B cell (primary cell): ENCODE measurements around the gene PUM2. TPM values are rescaled to one million over a fixed set of nuclear protein-coding genes. Genes with fewer than 3 reads are reported as not detected.
A peak's percentile ranks its signal among the peaks of the same experiment; 100 is the strongest.

Source experiments
- ATAC-seq: fragments of 200-7000 bp; cut with Tn5 transposase; one replicate; pipeline ENCODE4 v1.10.0; 2021; ENCODE audit warnings: low read depth, mild to moderate bottlenecking, moderate number of reproducible peaks, moderate library complexity
- CTCF ChIA-PET: fragments of 350-600 bp; sonication (Branson Sonifier 250); formaldehyde crosslinking; loops from one replicate; lab custom pipeline; 2021; ENCODE audit warnings: antibody characterized with exemption, inconsistent platforms; lab: Charles Lee
- POLR2A ChIA-PET: fragments of 350-600 bp; sonication (Branson Sonifier 250); formaldehyde crosslinking; loops from one replicate; lab custom pipeline; 2021; ENCODE audit warnings: antibody characterized with exemption; lab: Charles Lee
- DNase-seq: peaks from one replicate; pipeline ENCODE4 v3.0.0; 2013
- H2AFZ ChIP-seq: 2 replicates; pipeline ENCODE4 v1.6.1; 2012; ENCODE audit warnings: mild to moderate bottlenecking, low read depth, low read length; ENCODE audit not compliant: insufficient read depth, poor library complexity, severe bottlenecking
- H3K27ac ChIP-seq, 2 donors: 1 replicate in 1 of 2; 2 replicates in 1 of 2; pipeline ENCODE4 v1.5.1; 2012 to 2013; ENCODE audit warnings: low read length in 2 of 2, mild to moderate bottlenecking in 2 of 2, moderate library complexity in 1 of 2
- H3K27me3 ChIP-seq, 4 experiments: fragments of 200-600 bp in 1 of 4; sonication (generic) in 1 of 4; replicated peaks in 1 of 4; 1 replicate in 2 of 4; 2 replicates in 2 of 4; pipeline versions ENCODE4 v1.6.1 to v1.7.0; 2013 to 2016; ENCODE audit warnings: low read length in 3 of 4, mild to moderate bottlenecking in 2 of 4, mixed read lengths in 1 of 4, moderate library complexity in 1 of 4; ENCODE audit not compliant: insufficient read depth in 4 of 4, control insufficient read depth in 3 of 4; ENCODE audit errors: control extremely low read depth in 1 of 4
- H3K36me3 ChIP-seq, 2 experiments: replicated peaks in 1 of 2; 1 replicate in 1 of 2; 2 replicates in 1 of 2; pipeline versions ENCODE4 v1.6.1 to v1.7.1; 2013; ENCODE audit warnings: low read length in 1 of 2; ENCODE audit not compliant: insufficient read depth in 2 of 2, control insufficient read depth in 1 of 2; ENCODE audit errors: control extremely low read depth in 1 of 2, extremely low read depth in 1 of 2
- H3K4me1 ChIP-seq, 2 donors: fragments of 200-600 bp in 1 of 2; sonication (generic) in 1 of 2; 1 replicate in 1 of 2; 2 replicates in 1 of 2; pipeline versions ENCODE4 v1.5.1 to v1.6.1; 2013 to 2017; ENCODE audit warnings: low read length in 2 of 2; ENCODE audit not compliant: control insufficient read depth in 2 of 2, insufficient read depth in 2 of 2
- H3K4me2 ChIP-seq: replicated peaks from 2 replicates; pipeline ENCODE3; 2012; ENCODE audit warnings: mild to moderate bottlenecking, low read depth, low read length; ENCODE audit not compliant: poor library complexity, severe bottlenecking
- H3K4me3 ChIP-seq, 5 experiments: fragments of 200-600 bp in 1 of 5; sonication (generic) in 1 of 5; 1 replicate in 3 of 5; 2 replicates in 2 of 5; pipeline versions ENCODE4 v1.5.1 to v1.7.0; 2011 to 2016; ENCODE audit warnings: low read length in 4 of 5, mild to moderate bottlenecking in 4 of 5, low read depth in 2 of 5, control low read depth in 1 of 5, moderate library complexity in 1 of 5; ENCODE audit not compliant: insufficient read depth in 1 of 5; ENCODE audit errors: control extremely low read depth in 1 of 5, extremely low read depth in 1 of 5
- H3K79me2 ChIP-seq: fragments of 200-600 bp; sonication (generic); one replicate; pipeline ENCODE4 v1.6.0; 2016; ENCODE audit warnings: low read length; ENCODE audit not compliant: control insufficient read depth, insufficient read depth
- H3K9ac ChIP-seq: fragments of 200-600 bp; sonication (generic); 2 replicates; pipeline ENCODE4 v1.6.1; 2017; ENCODE audit warnings: mild to moderate bottlenecking, low read length, moderate library complexity
- H3K9me3 ChIP-seq, 3 donors: one replicate each; pipeline versions ENCODE4 v1.6.1 to v1.7.1; 2013; ENCODE audit warnings: low read length in 2 of 3; ENCODE audit not compliant: control insufficient read depth in 2 of 3, insufficient read depth in 1 of 3; ENCODE audit errors: control extremely low read depth in 1 of 3
- H4K20me1 ChIP-seq: 2 replicates; pipeline ENCODE4 v1.6.0; 2012; ENCODE audit warnings: mild to moderate bottlenecking, low read length; ENCODE audit not compliant: insufficient read depth, control insufficient read depth, poor library complexity, severe bottlenecking
- H3K27ac Mint-ChIP-seq: one replicate; pipeline ENCODE4 v1.8.0; 2021; ENCODE audit warnings: mixed read lengths
- H3K27me3 Mint-ChIP-seq: one replicate; pipeline ENCODE4 v1.8.0; 2021; ENCODE audit warnings: mixed read lengths
- H3K4me1 Mint-ChIP-seq: one replicate; pipeline ENCODE4 v1.8.0; 2021; ENCODE audit warnings: mixed read lengths
- H3K4me3 Mint-ChIP-seq: one replicate; pipeline ENCODE4 v1.8.0; 2021; ENCODE audit warnings: mixed read lengths
- H3K9me3 Mint-ChIP-seq: one replicate; pipeline ENCODE4 v1.8.0; 2022; ENCODE audit warnings: mixed read lengths; ENCODE audit not compliant: insufficient read depth
- EZH2 ChIP-seq: IDR thresholded peaks from 2 replicates; pipeline ENCODE4 v1.6.1; 2012; ENCODE audit warnings: borderline replicate concordance, low read depth, mild to moderate bottlenecking, moderate library complexity, low read length; ENCODE audit not compliant: insufficient read depth, poor library complexity, severe bottlenecking
- WGBS: methylation state at CpG from one replicate; pipeline ENCODE4 v1.1.5; 2013; ENCODE audit warnings: missing lambda C conversion rate; ENCODE audit not compliant: insufficient coverage; 5-methylcytosine and 5-hydroxymethylcytosine counted together
- intact Hi-C: fragments of 100-400 bp; cut with micrococcal nuclease; formaldehyde crosslinking; loops from one replicate; pipeline ENCODE4 v1.10.0; 2022
- polyA plus RNA-seq: library from polyadenylated mRNA; depleted of rRNA; stranded (reverse); fragments of >200 nt; gene quantifications from 2 replicates; pipeline ENCODE4 v1.2.3, GENCODE V29; 2012
- total RNA-seq, 2 donors: library from RNA; stranded (reverse); fragments of 120-200 nt in 1 of 2; gene quantifications; 1 replicate in 1 of 2; 2 replicates in 1 of 2; pipeline versions ENCODE4 v1.2.3 to v1.2.4, GENCODE V29; 2013 to 2022
- TF ChIP-seq, protein P1 (sequence below): fragments of 200-600 bp; IDR thresholded peaks from one replicate; pipeline ENCODE4 v1.8.0; 2022; ENCODE audit warnings: antibody characterized with exemption, mild to moderate bottlenecking

Gene PUM2
- total and polyA plus RNA-seq, 2 donors (not counting 1 experiment from before 2014, with no cell fraction given), result 21.1 to 151 TPM

DNA sequence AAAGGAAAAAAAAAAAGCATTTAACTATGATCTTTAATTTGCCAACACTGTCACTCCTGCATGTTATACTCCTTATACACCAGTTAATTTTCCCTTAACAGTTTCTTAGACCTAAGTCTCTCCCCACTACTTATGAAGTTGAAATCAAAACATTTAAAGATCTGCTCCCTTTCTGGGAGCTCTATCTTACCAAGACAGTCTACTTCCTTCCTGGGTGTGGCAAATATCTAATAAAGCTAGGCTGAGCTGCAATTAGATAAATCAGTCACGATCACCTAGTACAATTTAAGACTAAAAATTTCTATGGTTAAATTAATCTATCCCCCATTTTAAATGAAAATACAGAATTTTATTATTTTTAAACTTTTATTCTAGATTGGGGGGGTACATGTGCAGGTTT, 33.4 kb downstream of the PUM2 start:
- ChIA-PET CTCF (interaction anchor here (2.8 kb wide), 1 partner anchor 10 kb away, joined by 10 read pairs; no protein-coding TSS in a partner anchor), POLR2A (no interaction called here)
- Histone ChIP-seq H3K36me3 (peaks cover 17 to 72% of the 10 kb centered on the region in 2 experiments), H3K27ac (no peak overlapping the region), H4K20me1 (peaks cover 71% of the 10 kb centered on the region), H3K4me2 (no peak overlapping the region), H2AFZ (no peak overlapping the region), H3K9me3 (no peaks in the 10 kb centered on the region), H3K4me3 (no peak overlapping the region), H3K9ac (no peak overlapping the region), H3K79me2 (peaks cover 76% of the 10 kb centered on the region), H3K27me3 (no peaks in the 10 kb centered on the region), H3K4me1 (peaks cover 0 to 8% of the 10 kb centered on the region in 2 donors)
- no peak for TF ChIP-seq EZH2
- TF ChIP-seq, protein P1, sequence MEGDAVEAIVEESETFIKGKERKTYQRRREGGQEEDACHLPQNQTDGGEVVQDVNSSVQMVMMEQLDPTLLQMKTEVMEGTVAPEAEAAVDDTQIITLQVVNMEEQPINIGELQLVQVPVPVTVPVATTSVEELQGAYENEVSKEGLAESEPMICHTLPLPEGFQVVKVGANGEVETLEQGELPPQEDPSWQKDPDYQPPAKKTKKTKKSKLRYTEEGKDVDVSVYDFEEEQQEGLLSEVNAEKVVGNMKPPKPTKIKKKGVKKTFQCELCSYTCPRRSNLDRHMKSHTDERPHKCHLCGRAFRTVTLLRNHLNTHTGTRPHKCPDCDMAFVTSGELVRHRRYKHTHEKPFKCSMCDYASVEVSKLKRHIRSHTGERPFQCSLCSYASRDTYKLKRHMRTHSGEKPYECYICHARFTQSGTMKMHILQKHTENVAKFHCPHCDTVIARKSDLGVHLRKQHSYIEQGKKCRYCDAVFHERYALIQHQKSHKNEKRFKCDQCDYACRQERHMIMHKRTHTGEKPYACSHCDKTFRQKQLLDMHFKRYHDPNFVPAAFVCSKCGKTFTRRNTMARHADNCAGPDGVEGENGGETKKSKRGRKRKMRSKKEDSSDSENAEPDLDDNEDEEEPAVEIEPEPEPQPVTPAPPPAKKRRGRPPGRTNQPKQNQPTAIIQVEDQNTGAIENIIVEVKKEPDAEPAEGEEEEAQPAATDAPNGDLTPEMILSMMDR, result no peak
- Mint-ChIP-seq H3K27ac (peak overlapping the region; percentile 8), H3K27me3 (no peaks in the 10 kb centered on the region), H3K9me3 (no peaks in the 10 kb centered on the region), H3K4me1 (peaks cover 26% of the 10 kb centered on the region), H3K4me3 (no peak overlapping the region)
- DNase-seq (no peak), ATAC-seq (no peak)
- no CpG with 5 or more reads among the region's 1 CpG for WGBS
- intact Hi-C loops, result no loop called here

GRCh38 chr2:20314562-20315501, 35.8 kb downstream of the PUM2 start:
- H3K4me1 Mint-ChIP-seq, result peaks cover 13% of the 10 kb centered on the region
- Histone ChIP-seq H4K20me1 (peaks cover 52% of the 10 kb centered on the region), H3K4me2 (no peak overlapping the region), H3K9me3 (no peaks in the 10 kb centered on the region), H3K4me3 (no peak overlapping the region), H2AFZ (no peak overlapping the region), H3K9ac (no peak overlapping the region), H3K79me2 (peaks cover 67% of the 10 kb centered on the region), H3K27ac (no peak overlapping the region), H3K4me1 (peaks cover 0 to 8% of the 10 kb centered on the region in 2 donors), H3K27me3 (no peaks in the 10 kb centered on the region), H3K36me3 (peaks cover 21 to 74% of the 10 kb centered on the region in 2 experiments)
- no peaks in the 10 kb centered on the region for H3K27me3 Mint-ChIP-seq
- ChIA-PET CTCF (interaction anchor here (0.6 to 3.8 kb wide), 3 partner anchors 11 to 117 kb away, joined by 3 to 15 read pairs (median 3); no protein-coding TSS in a partner anchor), POLR2A (no interaction called here)
- intact Hi-C loops, result loop anchor here (5.0 kb wide), 1 partner anchor 38 kb away; no protein-coding TSS in a partner anchor
- H3K4me3 Mint-ChIP-seq, result no peak overlapping the region
- TF ChIP-seq EZH2, result no peak
- TF ChIP-seq, protein P1, result no peak
- no peak for ATAC-seq
- no peaks in the 10 kb centered on the region for H3K9me3 Mint-ChIP-seq
- no peak overlapping the region for H3K27ac Mint-ChIP-seq
- no peak for DNase-seq
- WGBS, result 100% methylated on average over 1 of the region's 4 CpGs
